ENCODE data around the gene NIPAL3. TPM values are rescaled to one million over a fixed set of nuclear protein-coding genes. Genes with fewer than 3 reads are reported as not detected.
A peak's percentile ranks its signal among the peaks of the same experiment; 100 is the strongest.

Gene NIPAL3
- total RNA-seq, 1 experiment from 2014 or later = 7.7 TPM

DNA sequence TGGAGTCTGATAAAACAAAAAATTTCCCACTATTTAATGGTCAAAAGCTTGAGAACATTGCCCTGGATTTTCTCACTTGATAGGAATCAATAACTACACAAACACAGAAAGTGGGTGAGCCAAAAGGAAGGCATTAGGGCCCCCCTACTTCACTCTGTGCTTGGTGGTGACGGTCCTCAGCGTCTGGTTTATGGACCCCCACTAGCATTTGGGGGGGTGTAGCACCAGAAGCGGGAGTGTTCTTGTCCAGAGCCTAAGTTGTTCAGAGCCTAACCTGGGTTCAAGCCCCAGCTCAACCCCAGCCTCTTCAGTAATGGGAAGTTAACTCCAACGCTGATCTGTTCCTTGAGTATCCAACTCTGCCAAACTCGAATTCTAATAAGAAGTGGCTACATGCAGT is 35.1 kb upstream of the NIPAL3 start:
- TF ChIP-seq, protein P1, sequence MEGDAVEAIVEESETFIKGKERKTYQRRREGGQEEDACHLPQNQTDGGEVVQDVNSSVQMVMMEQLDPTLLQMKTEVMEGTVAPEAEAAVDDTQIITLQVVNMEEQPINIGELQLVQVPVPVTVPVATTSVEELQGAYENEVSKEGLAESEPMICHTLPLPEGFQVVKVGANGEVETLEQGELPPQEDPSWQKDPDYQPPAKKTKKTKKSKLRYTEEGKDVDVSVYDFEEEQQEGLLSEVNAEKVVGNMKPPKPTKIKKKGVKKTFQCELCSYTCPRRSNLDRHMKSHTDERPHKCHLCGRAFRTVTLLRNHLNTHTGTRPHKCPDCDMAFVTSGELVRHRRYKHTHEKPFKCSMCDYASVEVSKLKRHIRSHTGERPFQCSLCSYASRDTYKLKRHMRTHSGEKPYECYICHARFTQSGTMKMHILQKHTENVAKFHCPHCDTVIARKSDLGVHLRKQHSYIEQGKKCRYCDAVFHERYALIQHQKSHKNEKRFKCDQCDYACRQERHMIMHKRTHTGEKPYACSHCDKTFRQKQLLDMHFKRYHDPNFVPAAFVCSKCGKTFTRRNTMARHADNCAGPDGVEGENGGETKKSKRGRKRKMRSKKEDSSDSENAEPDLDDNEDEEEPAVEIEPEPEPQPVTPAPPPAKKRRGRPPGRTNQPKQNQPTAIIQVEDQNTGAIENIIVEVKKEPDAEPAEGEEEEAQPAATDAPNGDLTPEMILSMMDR (conservative IDR thresholded peaks at IDR 0.05) = no peak
- Histone ChIP-seq H3K79me2 (ENCODE audit: insufficient read depth, low read length) (no peaks in the 10 kb centered on the region), H2BK120ac (ENCODE audit: low read depth, low read length, poor library complexity, severe bottlenecking) (no peak overlapping the region), H2BK15ac (ENCODE audit: low read depth, low read length) (no peak overlapping the region), H2AK5ac (ENCODE audit: insufficient read length, low read length) (no peak overlapping the region), H3K14ac (ENCODE audit: insufficient read depth, low read length) (no peak overlapping the region), H3K27ac (ENCODE audit: insufficient read length, low read depth, low read length) (no peak overlapping the region), H3K27me3 (ENCODE audit: insufficient read depth, low read length) (no peaks in the 10 kb centered on the region), H3K23ac (ENCODE audit: insufficient read length, low read depth, low read length) (no peak overlapping the region), H3K9me3 (ENCODE audit: control insufficient read depth, low read depth, low read length) (no peaks in the 10 kb centered on the region), H4K5ac (ENCODE audit: insufficient read length, low read depth, low read length) (no peak overlapping the region), H3K4me2 (ENCODE audit: insufficient read depth, insufficient read length, low read length) (no peak overlapping the region), H2BK12ac (ENCODE audit: insufficient read length, low read depth, low read length) (no peak overlapping the region), H4K91ac (ENCODE audit: insufficient read length, low read depth, low read length) (no peak overlapping the region), H3K9ac (ENCODE audit: extremely low read depth, insufficient read length, low read length) (no peak overlapping the region), H2AFZ (ENCODE audit: low read length) (no peak overlapping the region), H3K79me1 (ENCODE audit: insufficient read depth, low read depth, low read length, poor library complexity, severe bottlenecking) (no peaks in the 10 kb centered on the region), H2BK20ac (ENCODE audit: low read depth, low read length, poor library complexity, severe bottlenecking) (no peak overlapping the region), H3K18ac (ENCODE audit: insufficient read length, low read depth, low read length) (no peak overlapping the region), H2BK5ac (ENCODE audit: insufficient read length, low read length) (no peak overlapping the region), H3T11ph (ENCODE audit: low read length) (no peak overlapping the region), H4K20me1 (ENCODE audit: control insufficient read depth, insufficient read depth, insufficient read length) (no peaks in the 10 kb centered on the region), H4K8ac (replicated peaks; ENCODE audit: insufficient read length, low read depth, low read length) (no peak overlapping the region), H3K23me2 (ENCODE audit: insufficient read length, low read depth, low read length, poor library complexity, severe bottlenecking) (no peaks in the 10 kb centered on the region), H3K56ac (ENCODE audit: insufficient read length, low read depth, low read length) (no peak overlapping the region), H3K4ac (ENCODE audit: low read depth, low read length) (no peak overlapping the region), H3K4me1 (ENCODE audit: insufficient read depth, low read length) (no peaks in the 10 kb centered on the region)
- H3K4me3 Mint-ChIP-seq = no peak overlapping the region
- no peaks in the 10 kb centered on the region for H3K9me3 Mint-ChIP-seq
- DNase-seq = peak; percentile 11
- peaks cover 4 to 14% of the 10 kb centered on the region in 2 experiments for H3K4me1 Mint-ChIP-seq
- no peaks in the 10 kb centered on the region for H3K27me3 Mint-ChIP-seq (ENCODE audit: low read depth)
- no CpG with 5 or more reads among the region's 5 CpGs for WGBS (ENCODE audit: extremely low coverage, insufficient read length, low lambda C conversion rate)
- no peak overlapping the region for H3K27ac Mint-ChIP-seq
- H3K36me3 Mint-ChIP-seq (ENCODE audit: insufficient read depth in 1 of 3, low read depth in 3 of 3) = peaks cover 0 to 22% (median 19%) of the 10 kb centered on the region in 3 experiments; a peak in 5 of 7 replicates

All from H9 (cell line).